H9 (cell line): ENCODE results near the gene FBN3. TPM values are rescaled to one million over a fixed set of nuclear protein-coding genes. Genes with fewer than 3 reads are reported as not detected.

Experiments used
- DNase-seq: peaks from one replicate; pipeline ENCODE4 v3.0.0-alpha.2; 2017
- H2AFZ ChIP-seq: one replicate; pipeline ENCODE4 v1.6.1; 2013; ENCODE audit warnings: mild to moderate bottlenecking, low read length, control low read depth, moderate library complexity
- H2AK5ac ChIP-seq: 2 replicates; pipeline ENCODE4 v1.6.1; 2013; ENCODE audit warnings: low read length, control low read depth, mixed read lengths; ENCODE audit not compliant: insufficient read length
- H2BK120ac ChIP-seq: one replicate; pipeline ENCODE4 v1.6.1; 2013; ENCODE audit warnings: low read depth, mild to moderate bottlenecking, low read length, control low read depth, inconsistent platforms; ENCODE audit not compliant: poor library complexity, severe bottlenecking
- H2BK12ac ChIP-seq: 2 replicates; pipeline ENCODE4 v1.6.1; 2013; ENCODE audit warnings: low read length, control low read depth, mixed read lengths, low read depth; ENCODE audit not compliant: insufficient read length
- H2BK15ac ChIP-seq: 2 replicates; pipeline ENCODE4 v1.6.1; 2013; ENCODE audit warnings: low read depth, low read length, control low read depth
- H2BK20ac ChIP-seq: one replicate; pipeline ENCODE4 v1.6.1; 2013; ENCODE audit warnings: low read depth, mild to moderate bottlenecking, low read length, control low read depth, inconsistent platforms; ENCODE audit not compliant: poor library complexity, severe bottlenecking
- H2BK5ac ChIP-seq: 2 replicates; pipeline ENCODE4 v1.6.1; 2013; ENCODE audit warnings: low read length, control low read depth, mixed read lengths; ENCODE audit not compliant: insufficient read length
- H3K14ac ChIP-seq: 2 replicates; pipeline ENCODE4 v1.6.1; 2013; ENCODE audit warnings: low read length, control low read depth; ENCODE audit not compliant: insufficient read depth
- H3K18ac ChIP-seq: 2 replicates; pipeline ENCODE4 v1.6.1; 2013; ENCODE audit warnings: low read depth, mild to moderate bottlenecking, mixed read lengths, low read length, control low read depth; ENCODE audit not compliant: insufficient read length
- H3K23ac ChIP-seq: 2 replicates; pipeline ENCODE4 v1.6.1; 2013; ENCODE audit warnings: low read length, control low read depth, mixed read lengths, low read depth; ENCODE audit not compliant: insufficient read length
- H3K23me2 ChIP-seq: 2 replicates; pipeline ENCODE4 v1.6.1; 2013; ENCODE audit warnings: low read depth, mild to moderate bottlenecking, mixed read lengths, low read length, control low read depth; ENCODE audit not compliant: insufficient read length, poor library complexity, severe bottlenecking
- H3K27ac ChIP-seq: 2 replicates; pipeline ENCODE4 v1.5.1; 2013; ENCODE audit warnings: low read length, control low read depth, mixed read lengths, low read depth; ENCODE audit not compliant: insufficient read length
- H3K27me3 ChIP-seq: 2 replicates; pipeline ENCODE4 v1.6.1; 2013; ENCODE audit warnings: low read length, control low read depth, inconsistent platforms; ENCODE audit not compliant: insufficient read depth
- H3K4ac ChIP-seq: 2 replicates; pipeline ENCODE4 v1.6.1; 2013; ENCODE audit warnings: low read depth, mild to moderate bottlenecking, control low read depth, inconsistent platforms, low read length, moderate library complexity
- H3K4me1 ChIP-seq: 2 replicates; pipeline ENCODE4 v1.6.1; 2013; ENCODE audit warnings: low read length, control low read depth, inconsistent platforms; ENCODE audit not compliant: insufficient read depth
- H3K4me2 ChIP-seq: 2 replicates; pipeline ENCODE4 v1.6.1; 2013; ENCODE audit warnings: low read length, control low read depth, mixed read lengths; ENCODE audit not compliant: insufficient read length, insufficient read depth
- H3K56ac ChIP-seq: 2 replicates; pipeline ENCODE4 v1.6.1; 2013; ENCODE audit warnings: low read depth, mild to moderate bottlenecking, mixed read lengths, low read length, control low read depth; ENCODE audit not compliant: insufficient read length
- H3K79me1 ChIP-seq: 2 replicates; pipeline ENCODE4 v1.6.1; 2013; ENCODE audit warnings: low read depth, mild to moderate bottlenecking, moderate library complexity, low read length, control low read depth, inconsistent platforms; ENCODE audit not compliant: insufficient read depth, poor library complexity, severe bottlenecking
- H3K79me2 ChIP-seq: 2 replicates; pipeline ENCODE4 v1.6.1; 2013; ENCODE audit warnings: low read length, control low read depth, inconsistent platforms; ENCODE audit not compliant: insufficient read depth
- H3K9ac ChIP-seq: 2 replicates; pipeline ENCODE4 v1.6.1; 2013; ENCODE audit warnings: low read length, control low read depth, mixed read lengths; ENCODE audit not compliant: insufficient read length; ENCODE audit errors: extremely low read depth
- H3K9me3 ChIP-seq: one replicate; pipeline ENCODE4 v1.6.1; 2013; ENCODE audit warnings: low read depth, low read length, inconsistent platforms; ENCODE audit not compliant: control insufficient read depth
- H3T11ph ChIP-seq: one replicate; pipeline ENCODE4 v1.6.1; 2013; ENCODE audit warnings: mild to moderate bottlenecking, low read length, control low read depth, inconsistent platforms
- H4K20me1 ChIP-seq: one replicate; pipeline ENCODE4 v1.6.1; 2013; ENCODE audit not compliant: control insufficient read depth, insufficient read length, insufficient read depth
- H4K5ac ChIP-seq: 2 replicates; pipeline ENCODE4 v1.6.1; 2013; ENCODE audit warnings: low read depth, mild to moderate bottlenecking, mixed read lengths, low read length, control low read depth; ENCODE audit not compliant: insufficient read length
- H4K8ac ChIP-seq: replicated peaks from 2 replicates; pipeline ENCODE4 v1.6.1; 2013; ENCODE audit warnings: low read length, control low read depth, mixed read lengths, low read depth; ENCODE audit not compliant: insufficient read length
- H4K91ac ChIP-seq: 2 replicates; pipeline ENCODE4 v1.6.1; 2013; ENCODE audit warnings: low read depth, mild to moderate bottlenecking, moderate library complexity, mixed read lengths, low read length, control low read depth; ENCODE audit not compliant: insufficient read length
- H3K27ac Mint-ChIP-seq, 3 experiments: 2 replicates in 2 of 3; 3 replicates in 1 of 3; pipeline ENCODE4 v1.8.0; 2020 to 2021; ENCODE audit warnings: mixed read lengths in 3 of 3, mild to moderate bottlenecking in 1 of 3, moderate library complexity in 1 of 3
- H3K27me3 Mint-ChIP-seq: 2 replicates; pipeline ENCODE4 v1.8.0; 2021; ENCODE audit warnings: low read depth, mild to moderate bottlenecking, moderate library complexity, mixed read lengths
- H3K36me3 Mint-ChIP-seq, 3 experiments: 2 replicates in 2 of 3; 3 replicates in 1 of 3; pipeline ENCODE4 v1.8.0; 2020 to 2021; ENCODE audit warnings: low read depth in 3 of 3, mixed read lengths in 3 of 3; ENCODE audit not compliant: insufficient read depth in 1 of 3
- H3K4me1 Mint-ChIP-seq, 2 experiments: 2 replicates each; pipeline ENCODE4 v1.8.0; 2020; ENCODE audit warnings: mixed read lengths in 2 of 2
- H3K4me3 Mint-ChIP-seq, 2 experiments: 2 replicates in 1 of 2; 3 replicates in 1 of 2; pipeline ENCODE4 v1.8.0; 2020 to 2021; ENCODE audit warnings: mild to moderate bottlenecking in 2 of 2, mixed read lengths in 2 of 2, moderate library complexity in 1 of 2
- H3K9me3 Mint-ChIP-seq, 2 experiments: 2 replicates in 1 of 2; 3 replicates in 1 of 2; pipeline ENCODE4 v1.8.0; 2020; ENCODE audit warnings: mild to moderate bottlenecking in 2 of 2, mixed read lengths in 2 of 2, moderate library complexity in 1 of 2
- WGBS: extraction: QIAGEN DNeasy Blood & Tissue Kit; methylation state at CpG from one replicate; pipeline ENCODE4 v1.1.7; 2013; ENCODE audit warnings: missing lambda C conversion rate, low lambda C conversion rate, mixed read lengths; ENCODE audit not compliant: insufficient read length; ENCODE audit errors: extremely low coverage; 5-methylcytosine and 5-hydroxymethylcytosine counted together
- total RNA-seq: library from RNA; stranded (reverse); gene quantifications from 2 replicates; pipeline ENCODE4 v1.2.1, GENCODE V29; 2021
- TF ChIP-seq, protein P1 (sequence below): fragments of 200-600 bp; sonication (generic); conservative IDR thresholded peaks from 3 replicates; pipeline ENCODE4 v1.8.0; 2021; ENCODE audit warnings: antibody characterized with exemption, mild to moderate bottlenecking

The FBN3 gene
- total RNA-seq, 1 experiment from 2014 or later: 31.0 TPM

DNA sequence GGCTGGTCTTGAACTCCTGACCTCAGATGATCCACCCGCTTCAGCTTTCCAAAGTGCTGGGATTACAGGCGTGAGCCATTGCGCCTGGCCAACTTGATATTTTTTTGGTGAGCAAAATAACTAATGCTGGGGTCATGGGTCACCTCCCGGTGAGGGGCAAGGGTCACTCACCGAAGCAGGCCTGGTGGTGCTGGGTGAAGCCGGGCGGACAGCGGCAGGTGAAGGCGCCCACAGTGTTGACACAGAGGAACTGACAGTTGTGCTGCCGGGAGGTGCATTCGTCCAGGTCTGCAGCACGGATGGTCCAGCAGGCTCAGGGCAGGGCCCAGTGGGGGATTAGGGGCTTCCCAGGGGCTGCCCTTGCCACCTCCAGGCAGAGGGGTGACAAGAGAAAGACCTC, 68.6 kb downstream of the FBN3 start:
- H4K91ac ChIP-seq: no peak overlapping the region
- H3K23me2 ChIP-seq: no peaks in the 10 kb centered on the region
- Mint-ChIP-seq H3K4me3 (no peak overlapping the region), H3K27ac (peak overlapping the region in 2 of 3 experiments; percentile 34 to 80; a peak in 3 of 7 replicates), H3K36me3 (peaks cover 13 to 47% (median 16%) of the 10 kb centered on the region in 3 experiments; a peak in 6 of 7 replicates), H3K27me3 (no peaks in the 10 kb centered on the region; the same call in 1 of the 2 replicates), H3K9me3 (no peaks in the 10 kb centered on the region), H3K4me1 (peaks cover 3 to 9% of the 10 kb centered on the region in 2 experiments)
- no peak overlapping the region for H3T11ph ChIP-seq
- H3K27me3 ChIP-seq: no peaks in the 10 kb centered on the region
- no peak overlapping the region for H2BK5ac ChIP-seq
- H3K18ac ChIP-seq: no peak overlapping the region
- H3K4me1 ChIP-seq: no peaks in the 10 kb centered on the region
- H3K56ac ChIP-seq: no peak overlapping the region
- H3K14ac ChIP-seq: no peak overlapping the region
- TF ChIP-seq, protein P1, sequence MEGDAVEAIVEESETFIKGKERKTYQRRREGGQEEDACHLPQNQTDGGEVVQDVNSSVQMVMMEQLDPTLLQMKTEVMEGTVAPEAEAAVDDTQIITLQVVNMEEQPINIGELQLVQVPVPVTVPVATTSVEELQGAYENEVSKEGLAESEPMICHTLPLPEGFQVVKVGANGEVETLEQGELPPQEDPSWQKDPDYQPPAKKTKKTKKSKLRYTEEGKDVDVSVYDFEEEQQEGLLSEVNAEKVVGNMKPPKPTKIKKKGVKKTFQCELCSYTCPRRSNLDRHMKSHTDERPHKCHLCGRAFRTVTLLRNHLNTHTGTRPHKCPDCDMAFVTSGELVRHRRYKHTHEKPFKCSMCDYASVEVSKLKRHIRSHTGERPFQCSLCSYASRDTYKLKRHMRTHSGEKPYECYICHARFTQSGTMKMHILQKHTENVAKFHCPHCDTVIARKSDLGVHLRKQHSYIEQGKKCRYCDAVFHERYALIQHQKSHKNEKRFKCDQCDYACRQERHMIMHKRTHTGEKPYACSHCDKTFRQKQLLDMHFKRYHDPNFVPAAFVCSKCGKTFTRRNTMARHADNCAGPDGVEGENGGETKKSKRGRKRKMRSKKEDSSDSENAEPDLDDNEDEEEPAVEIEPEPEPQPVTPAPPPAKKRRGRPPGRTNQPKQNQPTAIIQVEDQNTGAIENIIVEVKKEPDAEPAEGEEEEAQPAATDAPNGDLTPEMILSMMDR: no peak
- H3K9ac ChIP-seq: no peak overlapping the region
- no peak overlapping the region for H2BK15ac ChIP-seq
- H2BK120ac ChIP-seq: no peak overlapping the region
- no peaks in the 10 kb centered on the region for H3K79me1 ChIP-seq
- no peak overlapping the region for H2AFZ ChIP-seq
- H3K79me2 ChIP-seq: no peaks in the 10 kb centered on the region
- H3K23ac ChIP-seq: no peak overlapping the region
- no peak overlapping the region for H2BK20ac ChIP-seq
- no CpG with 5 or more reads among the region's 12 CpGs for WGBS
- no peak overlapping the region for H2BK12ac ChIP-seq
- H3K27ac ChIP-seq: no peak overlapping the region
- no peak overlapping the region for H2AK5ac ChIP-seq
- H4K5ac ChIP-seq: no peak overlapping the region
- no peak overlapping the region for H3K4ac ChIP-seq
- H3K4me2 ChIP-seq: no peak overlapping the region
- no peak overlapping the region for H4K8ac ChIP-seq
- H3K9me3 ChIP-seq: no peaks in the 10 kb centered on the region
- H4K20me1 ChIP-seq: no peaks in the 10 kb centered on the region
- no peak for DNase-seq
